ENCODE results near the gene SLCO4A1. TPM values are rescaled to one million over a fixed set of nuclear protein-coding genes. Genes with fewer than 3 reads are reported as not detected.

SLCO4A1 gene
- polyA plus RNA-seq, 10 donors, result 0.37 to 1.2 (median 0.65) TPM

DNA sequence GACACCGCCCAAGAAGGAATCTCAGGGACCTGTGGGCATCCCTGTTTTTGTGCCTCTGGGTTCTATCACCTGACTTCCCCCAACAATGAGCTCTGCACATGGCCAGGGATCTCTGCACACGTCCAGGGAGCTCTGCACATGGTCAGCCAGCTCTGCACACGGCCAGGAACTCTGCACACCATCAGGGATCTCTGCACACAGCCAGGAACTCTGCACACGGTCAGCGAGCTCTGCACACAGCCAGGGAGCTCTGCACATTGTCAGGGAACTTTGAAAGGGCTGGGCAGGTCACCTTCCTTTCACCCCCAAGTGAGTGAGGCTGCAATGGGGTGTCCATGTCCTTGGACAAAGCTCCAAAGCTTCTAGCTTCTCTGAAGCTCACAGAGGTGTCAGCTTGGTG is 5.2 kb upstream of the SLCO4A1 start:
- no peak for DNase-seq

DNA sequence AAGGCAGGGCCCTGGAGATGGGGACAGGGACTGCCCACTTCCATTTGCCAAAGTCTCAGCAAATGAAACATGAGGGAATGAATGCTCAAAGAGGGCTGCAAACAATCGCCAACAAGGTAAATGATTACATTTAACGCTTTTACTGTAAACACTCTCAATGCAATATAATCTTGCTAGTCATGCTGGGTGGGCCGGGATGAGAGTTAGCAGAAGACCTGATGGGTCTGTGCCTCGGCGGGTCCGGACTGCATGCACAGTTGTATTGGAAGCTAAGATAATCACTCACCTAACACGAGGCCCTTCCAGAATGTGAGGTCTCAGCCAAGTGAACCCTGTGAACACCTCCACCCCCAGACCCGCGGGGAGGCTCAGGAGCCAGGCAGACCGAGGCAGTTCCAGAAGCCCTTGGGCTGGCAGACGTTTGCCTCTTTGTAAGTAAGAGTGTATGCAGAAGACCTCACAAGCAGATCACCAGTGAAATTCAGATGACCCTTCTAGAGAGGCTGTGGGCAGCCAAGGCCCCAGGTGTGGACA is 4.7 kb upstream of the SLCO4A1 start:
- no peak for DNase-seq

DNA sequence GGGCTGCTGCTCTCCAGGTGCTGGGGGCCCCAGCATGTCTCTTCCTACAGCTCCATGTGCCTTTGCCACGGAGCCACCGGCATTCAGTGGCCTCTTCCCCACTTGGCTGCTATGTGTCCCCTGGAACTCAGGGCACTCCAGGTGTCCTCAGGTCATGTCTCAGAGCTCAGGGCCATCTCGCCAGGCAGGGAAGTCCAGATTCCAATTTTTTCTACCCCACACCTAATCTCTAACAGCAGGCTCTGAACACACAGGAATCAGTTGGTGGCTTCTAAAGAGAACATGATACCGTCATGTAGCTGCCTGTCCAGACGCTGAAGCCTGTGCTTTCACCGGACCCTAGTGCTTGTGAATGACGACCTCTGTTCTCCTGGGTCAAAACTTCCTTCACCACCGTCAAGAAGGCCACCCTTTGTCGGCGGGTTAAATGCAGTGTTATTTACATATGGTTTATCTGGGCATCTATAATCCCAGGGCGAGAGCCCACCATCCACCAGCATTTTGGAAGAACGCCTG is 4.2 kb upstream of the SLCO4A1 start:
- no peak for DNase-seq

DNA sequence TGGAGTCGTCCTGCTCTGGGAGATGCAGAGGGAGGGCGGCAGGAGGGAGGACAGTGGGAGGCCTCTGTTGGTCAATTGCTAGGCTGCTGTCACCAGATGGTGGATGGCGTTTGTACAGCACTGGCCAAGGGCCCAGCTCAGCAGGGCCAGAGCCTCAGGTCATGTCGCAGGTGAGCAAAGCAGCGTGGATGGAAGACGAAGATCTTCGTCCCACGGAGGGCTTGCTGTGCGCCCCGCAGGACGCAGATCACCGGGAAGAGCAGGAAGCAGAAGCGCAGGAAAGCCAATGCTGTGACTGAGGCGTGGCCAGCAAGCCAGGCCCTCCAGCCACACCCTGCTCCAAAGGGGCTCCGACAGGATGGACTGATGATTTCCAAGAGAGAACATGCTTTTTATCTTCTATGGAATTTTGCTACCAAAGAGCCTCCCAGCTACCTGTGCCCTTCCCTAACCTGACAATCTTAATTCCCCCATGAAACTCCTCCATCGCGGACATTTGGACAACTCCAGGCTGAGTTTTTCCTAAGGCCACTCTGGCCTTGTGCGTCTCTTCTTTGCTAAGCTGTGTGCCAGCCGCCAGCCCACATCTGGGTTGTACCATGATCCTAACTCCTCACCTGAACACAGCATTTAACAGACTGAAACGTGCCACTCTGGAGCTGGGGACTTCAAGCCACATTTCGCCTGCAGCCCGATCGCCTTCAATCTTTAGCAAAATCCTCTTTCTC is 3.5 kb upstream of the SLCO4A1 start:
- DNase-seq, result no peak

DNA sequence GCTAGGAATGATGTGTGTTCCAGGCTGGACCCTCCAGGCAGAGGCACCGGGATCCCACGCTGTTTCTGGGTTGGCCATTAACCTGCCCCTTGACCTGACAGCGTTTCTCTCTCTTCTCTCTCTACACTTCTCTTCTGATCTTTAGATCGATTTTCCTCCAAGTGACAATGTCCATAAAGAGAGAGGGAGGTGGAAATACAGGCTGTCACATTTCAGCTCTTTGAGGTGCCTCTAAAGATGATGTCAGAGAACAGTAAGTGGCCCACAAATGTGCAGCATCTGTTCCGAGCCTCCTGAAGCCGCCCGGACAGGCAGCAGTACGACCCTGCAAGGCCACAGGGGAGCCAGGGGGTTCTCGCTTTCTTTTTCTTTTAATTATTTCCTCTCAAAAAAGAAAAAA is 2.5 kb upstream of the SLCO4A1 start:
- DNase-seq, result no peak

DNA sequence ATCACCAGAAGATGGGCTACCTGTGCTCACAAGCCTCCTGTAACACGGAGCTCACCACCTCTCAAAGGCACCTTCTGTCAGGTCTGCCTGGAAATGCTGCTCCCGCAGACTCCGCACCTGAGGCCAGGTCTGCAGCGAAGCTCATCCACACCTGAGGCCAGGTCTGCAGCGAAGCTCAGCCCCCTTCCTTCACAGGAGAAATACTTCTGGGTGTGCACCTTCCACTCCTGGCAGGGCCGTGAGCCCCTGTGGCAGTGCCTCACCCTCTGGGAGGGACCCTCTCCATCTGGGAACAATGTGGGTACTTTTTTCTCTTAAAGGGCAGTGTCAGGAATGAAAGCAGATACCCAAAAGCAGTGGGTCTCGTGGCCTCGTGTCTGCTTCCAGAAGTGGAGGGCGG is 1.4 kb upstream of the SLCO4A1 start:
- DNase-seq, result no peak

DNA sequence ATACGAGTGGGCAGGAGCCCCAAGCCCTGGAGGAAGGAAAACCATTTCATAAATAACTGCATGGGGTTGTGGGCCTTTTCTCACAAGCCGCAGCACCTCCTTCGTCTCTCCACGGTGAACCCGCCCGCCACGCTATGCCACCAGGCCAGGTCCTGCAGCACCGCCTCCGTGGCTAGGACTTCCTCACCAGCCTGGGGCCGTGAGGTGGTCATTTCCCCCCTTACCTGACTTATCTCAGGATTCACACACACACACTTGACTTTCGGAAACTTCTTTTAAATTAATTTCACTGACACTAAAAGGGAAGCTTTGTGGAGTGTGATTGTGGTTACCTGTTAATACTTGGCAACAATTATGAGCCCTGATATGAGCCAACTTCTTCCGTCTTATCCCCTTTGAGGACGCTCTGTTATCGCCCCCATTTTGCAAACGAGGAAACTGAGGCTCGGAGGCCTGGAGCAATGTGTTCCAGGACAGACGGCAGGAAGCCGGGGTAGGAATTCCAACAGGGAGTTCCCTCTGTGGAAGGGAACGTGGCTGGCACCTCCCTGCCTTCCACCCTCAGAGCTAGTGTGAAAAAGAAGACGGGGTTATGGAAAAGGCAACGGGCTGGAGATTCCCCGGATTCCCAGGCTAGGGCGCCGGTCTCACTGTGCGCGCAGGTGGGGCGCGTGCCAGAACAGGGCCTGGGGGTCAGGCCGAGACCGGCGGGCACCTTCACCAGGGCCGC is 817 bp upstream of the SLCO4A1 start:
- no peak for DNase-seq

DNA sequence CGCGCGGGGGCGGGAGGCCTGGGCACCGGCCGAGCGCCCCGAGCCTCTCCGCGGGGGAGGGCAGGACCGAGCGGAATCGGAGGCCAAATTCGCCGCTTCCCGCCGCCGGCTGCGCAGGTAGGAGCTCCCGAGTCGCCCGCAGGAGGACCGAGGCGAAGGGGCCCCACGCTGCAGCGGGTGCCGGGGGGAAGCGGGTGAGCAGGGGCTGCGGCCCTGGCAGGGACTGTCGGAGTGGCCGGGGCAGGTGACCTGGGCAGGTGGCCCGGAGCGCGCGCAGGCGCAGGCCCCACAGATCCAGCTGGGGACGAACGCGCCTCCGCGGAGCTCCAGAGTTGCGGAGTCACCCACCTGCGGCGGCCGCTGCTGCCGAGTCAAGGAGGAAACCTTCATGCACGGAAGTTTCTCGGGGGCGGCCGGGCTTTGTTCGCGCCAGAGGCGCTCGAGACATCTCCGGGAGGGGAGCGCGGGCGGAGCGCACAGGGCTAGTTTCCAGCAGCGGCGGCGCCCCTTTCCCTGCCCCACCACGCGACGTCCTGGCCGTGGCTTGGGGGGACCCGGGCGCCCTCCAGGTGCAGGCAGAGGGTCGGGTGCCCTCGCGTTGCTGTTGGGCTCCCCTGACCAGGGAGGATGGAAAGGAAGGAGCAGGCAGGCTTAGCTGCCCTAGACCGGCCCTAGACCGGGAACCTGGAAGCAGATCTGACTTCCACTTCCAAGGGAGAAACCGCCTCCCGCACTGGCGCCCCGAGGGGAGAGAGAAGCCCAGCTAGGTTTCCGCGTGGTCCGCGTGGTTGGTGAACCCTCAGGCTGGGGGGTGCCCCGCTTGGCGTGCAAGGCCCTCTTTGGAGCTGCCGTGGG is 590 bp downstream of the SLCO4A1 start:
- DNase-seq, result peak in 1 of 3 donors; percentile 62

DNA sequence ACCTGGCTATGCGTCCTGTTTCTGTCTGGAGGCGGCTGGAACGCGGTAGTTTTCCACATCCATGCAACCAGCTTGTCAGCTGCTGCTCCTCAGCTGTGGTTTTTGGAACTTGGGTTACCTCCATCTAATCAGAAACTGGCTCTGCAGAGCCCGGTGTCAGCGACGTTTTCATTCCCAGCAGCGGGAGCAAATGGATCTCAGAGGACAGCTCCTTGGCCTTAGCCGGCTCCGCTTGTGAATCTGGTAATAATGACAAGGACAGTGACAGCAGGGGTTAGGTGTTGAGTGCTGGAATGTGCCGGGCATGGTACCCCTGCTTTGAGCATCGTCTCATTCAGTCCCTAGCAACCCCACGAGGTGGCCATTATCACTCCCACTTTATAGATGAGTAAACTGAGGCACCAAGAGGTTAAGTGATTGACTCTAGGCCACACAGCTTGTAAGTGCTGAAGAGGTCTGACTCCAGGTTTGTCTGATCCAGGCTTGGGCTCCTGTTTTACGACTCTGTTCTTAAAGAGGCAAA is 1.3 kb downstream of the SLCO4A1 start:
- no peak for DNase-seq

DNA sequence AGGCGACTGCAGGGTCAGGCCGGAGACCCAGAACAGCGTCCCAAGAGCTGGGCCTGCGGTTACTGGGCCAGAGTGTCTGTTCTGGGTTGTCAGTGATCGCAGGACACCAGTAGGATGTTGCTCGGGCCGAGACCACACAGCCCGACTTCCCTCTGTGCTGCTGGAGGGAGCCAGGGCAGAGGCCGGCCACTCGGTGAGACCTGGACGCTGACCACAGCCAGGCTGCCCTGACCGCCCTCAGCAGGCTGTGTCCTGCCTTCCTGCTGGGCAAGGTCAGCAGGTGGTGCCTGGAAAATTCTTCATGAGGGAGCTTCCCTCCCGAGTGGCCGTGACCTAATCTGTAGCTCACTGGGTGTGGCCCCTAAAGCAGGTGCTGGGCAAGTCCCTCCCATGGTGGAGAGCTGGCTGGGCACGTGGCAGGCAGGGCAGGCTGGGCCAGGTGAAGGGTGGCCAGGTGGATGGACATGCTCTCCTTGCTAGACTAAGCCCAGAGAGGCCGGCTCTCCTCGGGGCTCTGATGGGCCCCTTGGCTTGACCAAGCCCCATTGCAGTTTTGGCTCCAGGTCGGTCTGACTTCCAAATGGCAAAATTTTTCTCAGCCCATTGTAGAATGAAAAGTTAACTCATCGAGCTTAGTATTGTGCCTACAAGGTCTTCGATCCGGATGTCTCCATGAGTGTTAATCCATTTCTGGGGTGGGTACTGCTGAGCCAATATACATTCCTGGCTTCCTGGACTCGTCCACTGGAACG is 1.9 kb downstream of the SLCO4A1 start:
- DNase-seq, result no peak

DNA sequence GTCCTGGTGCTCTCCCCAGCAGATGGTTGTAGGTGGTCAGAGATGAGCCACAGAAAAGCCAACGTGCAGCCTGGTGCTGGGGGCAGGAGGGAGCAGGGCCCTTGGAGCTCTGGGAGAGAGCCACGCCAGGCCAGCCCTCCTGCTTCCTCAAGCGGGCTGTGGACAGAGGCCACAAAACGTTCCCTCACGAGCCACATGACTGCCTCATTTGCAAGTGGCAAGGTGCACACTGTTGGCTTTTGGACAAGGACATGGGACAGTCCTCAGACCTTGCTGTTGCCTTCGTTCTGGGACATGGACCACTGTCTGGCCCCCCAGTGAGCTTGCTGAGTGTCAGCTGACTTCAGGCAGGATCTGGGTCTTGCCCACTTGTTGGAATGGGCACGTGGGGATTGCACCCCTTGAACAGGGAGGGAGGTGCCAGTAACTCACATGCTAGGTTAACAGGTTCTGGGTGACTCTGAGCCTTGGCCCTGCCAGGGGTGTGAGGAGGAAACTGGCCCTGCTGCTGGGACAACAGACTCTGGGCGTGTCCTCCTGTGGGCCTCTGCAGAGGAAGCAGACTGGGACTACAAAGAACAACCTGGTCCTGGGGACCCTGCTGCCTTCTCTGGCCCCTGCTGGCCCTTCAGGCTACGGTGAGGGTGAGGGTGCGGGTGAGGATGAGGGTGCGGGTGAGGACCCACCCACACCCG is 2.6 kb downstream of the SLCO4A1 start:
- no peak for DNase-seq

DNA sequence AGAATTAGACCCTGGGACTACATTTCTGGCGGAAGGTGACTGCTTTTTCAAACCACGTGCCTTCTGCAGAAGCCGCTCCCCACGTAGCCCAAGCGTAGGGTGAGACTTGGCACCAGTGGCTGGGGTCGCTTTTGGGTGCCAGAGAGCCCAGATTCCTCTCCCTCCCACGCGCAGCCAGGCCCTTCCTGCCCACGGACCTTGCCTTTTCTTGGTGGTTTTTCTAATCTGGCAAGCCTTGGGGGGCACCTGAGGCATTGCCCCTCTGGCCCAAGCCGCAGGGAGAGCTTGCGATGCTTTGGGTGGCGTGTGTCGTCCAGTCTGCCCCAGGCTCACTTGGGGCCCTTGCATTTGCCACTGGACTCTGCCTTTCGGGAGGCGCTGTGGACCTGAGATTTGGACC is 3.3 kb downstream of the SLCO4A1 start:
- DNase-seq, result no peak

DNA sequence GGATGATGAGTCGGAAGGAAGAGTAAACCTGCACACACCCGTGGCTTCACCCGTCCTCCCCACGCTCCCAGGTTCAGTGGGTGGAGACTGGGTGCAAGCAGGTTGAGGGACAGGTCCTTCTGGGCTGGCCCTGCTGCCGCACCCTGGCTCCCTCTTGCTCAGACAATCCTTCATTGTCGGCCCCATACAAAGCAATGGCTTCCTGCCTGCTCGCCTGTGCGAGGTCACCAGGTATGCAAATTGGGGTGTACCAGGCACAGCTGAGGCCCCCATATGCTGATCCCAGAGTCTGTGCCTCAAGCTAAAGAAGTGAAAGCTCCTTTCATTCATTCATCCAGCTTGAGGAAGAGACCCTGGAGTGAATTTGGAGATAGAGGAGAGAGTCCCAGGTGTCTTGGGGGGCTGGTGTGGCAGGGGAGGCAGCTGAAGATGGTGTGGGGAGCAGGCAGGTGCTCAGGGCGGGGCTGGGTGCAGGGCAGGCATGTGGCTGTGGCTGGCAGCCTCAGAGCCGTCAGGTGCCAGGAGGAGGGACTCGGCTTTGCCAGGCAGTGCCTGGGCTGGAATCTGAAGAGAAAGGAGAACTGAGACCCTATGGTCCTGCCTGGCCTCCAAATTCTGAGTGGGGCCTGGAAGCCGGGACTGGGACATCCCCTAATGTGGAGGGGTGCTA is 4.7 kb downstream of the SLCO4A1 start:
- no peak for DNase-seq

DNA sequence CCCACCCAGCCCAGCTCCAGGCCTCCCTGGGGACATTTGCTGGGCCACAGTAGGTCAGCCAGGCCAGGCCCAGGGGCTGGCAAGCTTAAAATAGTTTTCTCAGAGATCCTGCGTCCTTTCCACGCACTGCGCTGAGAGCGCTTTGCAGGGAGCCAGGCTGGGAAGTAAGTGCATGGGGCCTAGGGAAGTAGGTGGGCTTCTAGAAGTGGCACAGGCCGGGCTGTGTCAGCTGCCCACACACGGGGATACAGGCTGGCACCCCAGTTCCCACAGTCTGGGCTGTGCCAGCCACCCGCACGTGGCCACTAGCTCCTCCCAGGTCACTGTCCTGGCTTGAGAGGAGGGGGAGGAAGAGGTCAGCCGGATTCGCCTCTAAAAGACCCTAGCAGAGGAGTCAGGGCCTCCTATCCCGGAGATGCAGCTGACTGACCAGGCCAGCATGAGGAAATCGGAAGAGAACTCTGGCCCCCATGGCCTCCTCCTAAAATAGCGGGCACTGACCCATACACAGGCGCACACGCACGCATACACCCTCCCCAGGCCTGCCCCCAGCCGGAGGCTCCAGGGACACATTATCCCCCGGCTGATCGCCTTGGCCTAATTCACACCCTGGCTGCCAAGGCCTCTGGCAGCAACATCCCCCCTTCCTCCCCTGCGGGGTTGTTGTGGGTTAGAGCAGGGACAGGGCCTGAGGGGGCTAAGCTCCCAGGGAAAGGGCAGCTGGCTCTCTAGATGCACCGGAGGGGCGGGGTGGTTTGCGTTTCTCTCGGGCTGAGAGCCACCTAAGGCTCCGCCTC is 5.4 kb downstream of the SLCO4A1 start:
- peak in 2 of 3 donors; percentile 30 to 48 for DNase-seq

DNA sequence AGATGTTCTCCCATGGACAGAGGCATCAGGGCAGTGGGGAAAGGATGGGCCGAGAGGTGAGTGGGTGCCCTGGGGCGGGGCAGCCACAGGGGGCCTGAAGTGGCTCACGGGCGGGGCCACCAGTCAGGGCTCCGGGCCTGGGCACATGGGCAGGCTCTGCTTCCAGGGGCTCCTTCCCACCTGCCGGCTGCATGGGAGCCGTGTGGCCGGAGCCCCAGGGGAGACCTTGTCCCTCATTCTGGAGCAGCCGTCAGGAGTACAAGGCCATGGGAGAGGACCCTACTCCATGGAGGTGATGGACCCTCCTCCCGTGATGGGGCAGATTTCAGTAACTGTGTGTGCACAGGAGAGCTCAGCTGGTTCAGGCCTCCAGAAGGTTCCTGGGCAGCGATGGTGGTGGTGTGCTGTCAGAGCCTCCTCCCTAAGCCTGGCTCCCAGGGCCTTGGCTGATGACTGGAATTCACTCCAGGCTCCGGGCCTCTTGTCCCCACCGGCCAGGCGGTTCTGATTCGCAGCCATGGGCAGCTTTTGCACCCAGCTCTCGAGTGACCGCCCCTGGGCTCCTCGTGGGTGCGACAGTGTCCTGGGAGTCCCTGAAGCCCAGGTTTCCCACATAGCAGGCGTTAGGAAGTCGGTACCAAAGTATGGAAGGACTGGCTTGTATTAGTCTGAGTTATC is 6.2 kb downstream of the SLCO4A1 start:
- DNase-seq, result no peak

DNA sequence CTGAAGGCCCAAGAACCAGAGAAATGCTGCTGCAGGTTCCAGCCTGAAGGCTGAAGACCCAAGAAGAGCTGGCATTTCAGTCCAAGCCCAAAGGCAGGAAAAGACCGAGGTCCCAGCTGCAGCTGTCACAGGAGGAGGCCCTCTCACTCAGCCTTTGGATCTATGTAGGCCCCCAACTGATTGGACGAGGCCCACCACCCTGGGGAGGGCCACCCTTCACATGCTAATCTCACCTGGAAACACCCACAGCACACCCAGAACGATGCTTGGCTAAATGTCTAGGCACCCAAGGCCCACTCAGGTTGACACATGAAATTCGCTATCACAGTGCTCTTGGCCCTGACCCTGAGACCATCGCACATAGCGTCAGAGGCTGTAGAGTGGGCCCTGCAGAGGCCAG is 6.8 kb downstream of the SLCO4A1 start:
- DNase-seq, result no peak

DNA sequence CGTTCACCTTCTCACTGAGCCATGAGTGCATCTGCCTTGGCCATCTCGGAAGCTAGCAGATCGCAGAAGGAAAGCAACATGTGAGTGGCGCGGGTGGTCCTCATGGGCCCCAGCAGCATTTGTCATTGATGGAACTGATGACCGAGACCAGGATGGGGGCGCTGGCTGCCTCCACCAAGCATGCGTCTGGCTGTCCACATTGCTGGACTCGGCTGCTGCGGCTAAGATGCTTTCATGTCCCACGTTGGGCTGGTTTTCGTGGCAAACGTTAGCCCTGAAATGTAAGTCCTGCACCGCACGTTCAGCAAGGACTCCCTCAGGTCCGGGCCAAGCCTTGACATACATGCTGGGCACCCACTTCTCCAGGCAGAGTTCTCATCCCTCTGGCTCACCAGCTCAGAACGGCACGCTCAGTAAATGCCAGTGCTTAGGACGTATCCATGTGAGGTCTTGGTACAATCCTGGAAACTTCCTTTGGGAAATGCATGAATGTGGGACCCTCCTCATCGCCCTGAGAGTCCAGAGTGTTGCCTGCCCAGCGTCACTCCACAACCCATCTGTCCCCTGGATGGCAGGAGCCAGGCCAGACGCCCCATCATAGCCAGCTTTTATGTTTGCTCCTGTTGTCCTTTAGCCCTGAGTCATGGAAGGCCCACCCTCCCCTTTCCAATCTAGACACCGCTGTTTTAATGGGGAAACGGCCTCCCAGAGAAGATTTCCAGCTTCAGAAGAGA is 8.4 kb downstream of the SLCO4A1 start:
- DNase-seq, result no peak

Measured in muscle of back (tissue), 11 donors.